H1 (cell line): Measurements from ENCODE around the gene ADK. TPM values are rescaled to one million over a fixed set of nuclear protein-coding genes. Genes with fewer than 3 reads are reported as not detected.

Experiments
- CTCF ChIA-PET: fragments of 300-600 bp; sonication (Branson Sonifier 250); formaldehyde crosslinking; loops from one replicate; lab custom pipeline; 2021; ENCODE audit not compliant: partially characterized antibody; lab: Charles Lee
- POLR2A ChIA-PET: fragments of 300-600 bp; sonication (Branson Sonifier 250); formaldehyde crosslinking; loops from one replicate; lab custom pipeline; 2021; ENCODE audit warnings: inconsistent platforms; ENCODE audit not compliant: partially characterized antibody; lab: Charles Lee
- DNase-seq, 2 experiments: peaks; one replicate each; pipeline versions ENCODE4 v3.0.0 to v3.0.0-alpha.2; 2010 to 2022; ENCODE audit warnings: low spot score in 2 of 2, low read depth in 1 of 2, mixed read lengths in 1 of 2
- FAIRE-seq: peaks from 2 replicates; lab custom pipeline; 2011; peaks lifted over from hg19 to GRCh38; lab: Jason Lieb, UNC
- H2AFZ ChIP-seq: 2 replicates; pipeline ENCODE4 v1.8.1; 2012; ENCODE audit warnings: low read length, inconsistent platforms
- H2AK5ac ChIP-seq: 2 replicates; pipeline ENCODE4 v1.6.1; 2013; ENCODE audit warnings: low read depth, low read length
- H2BK120ac ChIP-seq: replicated peaks from 2 replicates; pipeline ENCODE3; 2013; ENCODE audit warnings: low read depth, low read length, inconsistent platforms
- H2BK12ac ChIP-seq: 2 replicates; pipeline ENCODE4 v1.6.1; 2013; ENCODE audit warnings: low read depth, low read length
- H2BK15ac ChIP-seq: 2 replicates; pipeline ENCODE4 v1.6.1; 2013; ENCODE audit warnings: low read length
- H2BK20ac ChIP-seq: 2 replicates; pipeline ENCODE4 v1.6.1; 2013; ENCODE audit warnings: low read length
- H2BK5ac ChIP-seq: 2 replicates; pipeline ENCODE4 v1.6.1; 2013; ENCODE audit warnings: low read depth, low read length
- H3K14ac ChIP-seq: 2 replicates; pipeline ENCODE4 v1.6.1; 2013; ENCODE audit warnings: inconsistent platforms; ENCODE audit not compliant: insufficient read length
- H3K18ac ChIP-seq: 2 replicates; pipeline ENCODE4 v1.6.1; 2013; ENCODE audit warnings: low read length; ENCODE audit errors: extremely low read depth
- H3K23ac ChIP-seq: 2 replicates; pipeline ENCODE4 v1.6.1; 2013; ENCODE audit warnings: inconsistent platforms; ENCODE audit not compliant: insufficient read length
- H3K23me2 ChIP-seq: 2 replicates; pipeline ENCODE4 v1.6.1; 2013; ENCODE audit warnings: low read depth, low read length
- H3K27ac ChIP-seq: 2 replicates; pipeline ENCODE4 v1.6.1; 2011; ENCODE audit warnings: low read depth, low read length, inconsistent platforms
- H3K27me3 ChIP-seq, 4 experiments: replicated peaks in 1 of 4; 1 replicate in 1 of 4; 2 replicates in 3 of 4; pipeline versions ENCODE4 v1.6.1 to v1.8.1; 2011 to 2013; ENCODE audit warnings: low read length in 3 of 4, mild to moderate bottlenecking in 3 of 4, inconsistent platforms in 2 of 4, mixed read lengths in 2 of 4, moderate library complexity in 1 of 4; ENCODE audit not compliant: control insufficient read depth in 3 of 4, insufficient read depth in 3 of 4; ENCODE audit errors: extremely low read depth in 1 of 4
- H3K36me3 ChIP-seq, 4 experiments: 2 replicates each; pipeline versions ENCODE4 v1.6.1 to v1.8.1; 2011 to 2013; ENCODE audit warnings: mild to moderate bottlenecking in 4 of 4, low read length in 3 of 4, moderate library complexity in 2 of 4, control low read depth in 1 of 4, inconsistent platforms in 1 of 4; ENCODE audit not compliant: insufficient read depth in 4 of 4, control insufficient read depth in 2 of 4
- H3K4ac ChIP-seq: replicated peaks from 2 replicates; pipeline ENCODE3; 2013; ENCODE audit warnings: low read length, low read depth, mixed read lengths, inconsistent platforms; ENCODE audit not compliant: insufficient read length
- H3K4me1 ChIP-seq, 4 experiments: replicated peaks in 1 of 4; 1 replicate in 1 of 4; 2 replicates in 3 of 4; pipeline versions ENCODE4 v1.6.1 to v1.8.1; 2011 to 2013; ENCODE audit warnings: low read length in 3 of 4, inconsistent platforms in 2 of 4, mixed read lengths in 1 of 4; ENCODE audit not compliant: insufficient read depth in 4 of 4, control insufficient read depth in 3 of 4
- H3K4me2 ChIP-seq, 2 experiments: 2 replicates each; pipeline versions ENCODE4 v1.6.1 to v1.8.1; 2011 to 2013; ENCODE audit warnings: low read depth in 2 of 2, low read length in 2 of 2, control low read depth in 1 of 2, inconsistent platforms in 1 of 2, mild to moderate bottlenecking in 1 of 2; ENCODE audit not compliant: insufficient read depth in 1 of 2
- H3K4me3 ChIP-seq, 4 experiments: fragments of 200-600, 300-600 bp in 1 of 4; sonication (generic), shearing (Covaris generic), sonication (Bioruptor Twin) in 1 of 4; 2 replicates each; pipeline versions ENCODE4 v1.5.1 to v1.8.1; 2011 to 2016; ENCODE audit warnings: low read length in 4 of 4, low read depth in 3 of 4, control low read depth in 2 of 4, inconsistent platforms in 2 of 4, mild to moderate bottlenecking in 2 of 4, mixed read lengths in 1 of 4, moderate library complexity in 1 of 4; ENCODE audit not compliant: insufficient read depth in 2 of 4; ENCODE audit errors: extremely low read depth in 1 of 4
- H3K56ac ChIP-seq: replicated peaks from 2 replicates; pipeline ENCODE3; 2013; ENCODE audit warnings: low read depth, mild to moderate bottlenecking, mixed read lengths, low read length, inconsistent platforms; ENCODE audit not compliant: insufficient read length
- H3K79me1 ChIP-seq: 2 replicates; pipeline ENCODE4 v1.6.1; 2013; ENCODE audit warnings: low read depth, low read length, control low read depth
- H3K79me2 ChIP-seq, 2 experiments: 2 replicates each; pipeline versions ENCODE4 v1.6.1 to v1.8.1; 2012 to 2013; ENCODE audit warnings: low read length in 2 of 2, mild to moderate bottlenecking in 2 of 2, inconsistent platforms in 1 of 2; ENCODE audit not compliant: insufficient read depth in 2 of 2, control insufficient read depth in 1 of 2
- H3K9ac ChIP-seq, 4 experiments: replicated peaks in 1 of 4; 1 replicate in 1 of 4; 2 replicates in 3 of 4; pipeline versions ENCODE4 v1.6.1 to v1.8.1; 2011 to 2013; ENCODE audit warnings: low read depth in 3 of 4, low read length in 3 of 4, control low read depth in 2 of 4, mild to moderate bottlenecking in 2 of 4, moderate library complexity in 2 of 4, inconsistent platforms in 1 of 4; ENCODE audit errors: extremely low read depth in 1 of 4
- H3K9me3 ChIP-seq, 2 experiments: 2 replicates each; pipeline versions ENCODE4 v1.6.1 to v1.8.1; 2012 to 2013; ENCODE audit warnings: mild to moderate bottlenecking in 2 of 2, moderate library complexity in 2 of 2, control low read depth in 1 of 2, inconsistent platforms in 1 of 2, low read depth in 1 of 2, low read length in 1 of 2, mixed read lengths in 1 of 2; ENCODE audit not compliant: insufficient read depth in 2 of 2
- H4K20me1 ChIP-seq, 2 experiments: replicated peaks in 1 of 2; 2 replicates each; pipeline versions ENCODE3 to v1.8.1; 2011 to 2013; ENCODE audit warnings: inconsistent platforms in 2 of 2, low read length in 2 of 2, mild to moderate bottlenecking in 1 of 2; ENCODE audit not compliant: insufficient read depth in 2 of 2, control insufficient read depth in 1 of 2
- H4K5ac ChIP-seq: 2 replicates; pipeline ENCODE4 v1.6.1; 2013; ENCODE audit warnings: low read length, low read depth, mixed read lengths, inconsistent platforms; ENCODE audit not compliant: insufficient read length
- H4K8ac ChIP-seq: 2 replicates; pipeline ENCODE4 v1.8.0; 2013; ENCODE audit warnings: mild to moderate bottlenecking, moderate library complexity, low read length, inconsistent platforms; ENCODE audit not compliant: insufficient read depth; ENCODE audit errors: extremely low read depth
- H4K91ac ChIP-seq: replicated peaks from 2 replicates; pipeline ENCODE3; 2013; ENCODE audit warnings: low read length, mixed read lengths, inconsistent platforms; ENCODE audit not compliant: insufficient read length
- BRCA1 ChIP-seq: IDR thresholded peaks from 2 replicates; pipeline ENCODE4 v1.6.1; 2012; ENCODE audit warnings: low read depth, low read length, improper control_type of control experiment
- CBX5 ChIP-seq: fragments of 300-800, 300-1000 bp; sonication (generic); IDR thresholded peaks from 2 replicates; pipeline ENCODE4 v1.7.1; 2016; ENCODE audit warnings: antibody characterized with exemption, low read length, low read depth
- EP300 ChIP-seq, 2 experiments: IDR thresholded peaks; 1 replicate in 1 of 2; 2 replicates in 1 of 2; pipeline ENCODE4 v1.6.1; 2011 to 2012; ENCODE audit warnings: low read depth in 2 of 2, low read length in 2 of 2, mild to moderate bottlenecking in 2 of 2, borderline replicate concordance in 1 of 2, inconsistent platforms in 1 of 2, moderate library complexity in 1 of 2
- JUN ChIP-seq: IDR thresholded peaks from 2 replicates; pipeline ENCODE4 v1.6.1; 2011; ENCODE audit warnings: low read depth, mild to moderate bottlenecking, improper control_type of control experiment, low read length
- RAD21 ChIP-seq, 2 experiments: IDR thresholded peaks in 1 of 2; conservative IDR thresholded peaks in 1 of 2; 2 replicates each; pipeline ENCODE4 v1.6.1; 2011; ENCODE audit warnings: low read depth in 2 of 2, low read length in 2 of 2, improper control_type of control experiment in 1 of 2, inconsistent platforms in 1 of 2, mild to moderate bottlenecking in 1 of 2, moderate library complexity in 1 of 2
- RBBP5 ChIP-seq: IDR thresholded peaks from 2 replicates; pipeline ENCODE4 v1.7.1; 2012; ENCODE audit warnings: low read depth, mild to moderate bottlenecking, inconsistent platforms, low read length, moderate library complexity, borderline replicate concordance
- SIN3A ChIP-seq, 2 experiments: IDR thresholded peaks in 1 of 2; conservative IDR thresholded peaks in 1 of 2; 2 replicates each; pipeline ENCODE4 v1.6.1; 2011 to 2012; ENCODE audit warnings: low read length in 2 of 2, improper control_type of control experiment in 1 of 2, low read depth in 1 of 2, mild to moderate bottlenecking in 1 of 2
- ZNF274 ChIP-seq: IDR thresholded peaks from 2 replicates; pipeline ENCODE4 v1.7.0; 2012; ENCODE audit warnings: low read length, borderline replicate concordance; ENCODE audit errors: extremely low read depth
- WGBS, 2 experiments: shearing (Covaris generic) in 1 of 2; methylation state at CpG; one replicate each; pipeline versions ENCODE4 v1.1.6 to v1.1.7; 2013 to 2015; ENCODE audit warnings: low lambda C conversion rate in 2 of 2, mixed read lengths in 2 of 2, inconsistent platforms in 1 of 2, low coverage in 1 of 2, missing lambda C conversion rate in 1 of 2; ENCODE audit not compliant: insufficient replicate concordance in 2 of 2, insufficient coverage in 1 of 2, insufficient read length in 1 of 2; ENCODE audit errors: extremely low coverage in 1 of 2, missing lambda C conversion rate in 1 of 2; 5-methylcytosine and 5-hydroxymethylcytosine counted together
- polyA plus RNA-seq, 7 experiments: library from polyadenylated mRNA; depleted of rRNA in 3 of 7; stranded (reverse) in 5 of 7; unstranded in 2 of 7; fragments of >200 nt in 5 of 7; fragments of 200-250 nt in 2 of 7; gene quantifications; 1 replicate in 5 of 7; 2 replicates in 1 of 7; 4 replicates in 1 of 7; pipeline versions ENCODE4 v1.2.1 to v1.2.3, GENCODE V29; 2011 to 2013; ENCODE audit warnings: missing spikeins in 2 of 7, mixed read lengths in 2 of 7
- total RNA-seq: library from RNA; stranded (reverse); fragmentation: NEBNext Ultra II Directional; extraction: Animal tissue kit (Norgen Biotek cat#: 25700); gene quantifications from 2 replicates; pipeline ENCODE4 v1.2.1, GENCODE V29; 2021
- TF ChIP-seq, protein P1 (sequence below): IDR thresholded peaks from 2 replicates; pipeline ENCODE4 v1.6.1; 2012; ENCODE audit warnings: low read length, inconsistent platforms
- TF ChIP-seq, protein P2 (sequence below): IDR thresholded peaks from 2 replicates; pipeline ENCODE4 v1.6.1; 2012; ENCODE audit warnings: inconsistent platforms

ADK gene
- total and polyA plus RNA-seq, 2 of the 8 experiments (the other 6 are each of a cell fraction or from before 2014, with no cell fraction given): 12.3 to 42.4 TPM

DNA sequence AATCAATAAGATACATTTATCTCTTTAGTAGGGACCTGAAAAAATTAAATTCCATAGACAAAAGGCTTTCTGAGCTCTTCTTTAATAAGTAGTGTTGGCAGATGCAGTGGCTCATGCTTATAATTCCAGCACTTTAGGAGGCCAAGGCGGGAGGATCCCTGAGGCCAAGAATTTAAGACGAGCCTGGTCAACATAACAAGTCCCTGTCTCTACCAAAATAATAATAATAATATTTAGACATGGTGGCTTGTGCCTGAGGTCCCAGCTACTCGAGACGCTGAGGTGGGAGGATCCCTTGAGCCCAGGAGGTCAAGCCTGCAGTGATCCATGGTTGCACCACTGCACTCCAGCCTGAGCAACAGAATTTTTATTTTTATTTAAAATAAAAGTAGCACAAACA is 280.8 kb downstream of the ADK start:
- ChIA-PET CTCF (interaction anchor here (4.7 kb wide), 1 partner anchor 12 kb away, joined by 27 read pairs; no protein-coding TSS in a partner anchor), POLR2A (no interaction called here)
- TF ChIP-seq, protein P1, sequence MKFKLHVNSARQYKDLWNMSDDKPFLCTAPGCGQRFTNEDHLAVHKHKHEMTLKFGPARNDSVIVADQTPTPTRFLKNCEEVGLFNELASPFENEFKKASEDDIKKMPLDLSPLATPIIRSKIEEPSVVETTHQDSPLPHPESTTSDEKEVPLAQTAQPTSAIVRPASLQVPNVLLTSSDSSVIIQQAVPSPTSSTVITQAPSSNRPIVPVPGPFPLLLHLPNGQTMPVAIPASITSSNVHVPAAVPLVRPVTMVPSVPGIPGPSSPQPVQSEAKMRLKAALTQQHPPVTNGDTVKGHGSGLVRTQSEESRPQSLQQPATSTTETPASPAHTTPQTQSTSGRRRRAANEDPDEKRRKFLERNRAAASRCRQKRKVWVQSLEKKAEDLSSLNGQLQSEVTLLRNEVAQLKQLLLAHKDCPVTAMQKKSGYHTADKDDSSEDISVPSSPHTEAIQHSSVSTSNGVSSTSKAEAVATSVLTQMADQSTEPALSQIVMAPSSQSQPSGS: no peak
- TF ChIP-seq SIN3A (conservative IDR thresholded peaks at IDR 0.05 in 1 of 2, IDR thresholded peaks at IDR 0.05 in 1 of 2; ENCODE audit: low read depth in 1 of 2, low read length in 2 of 2) (no peak), CBX5 (no peak), EP300 (IDR thresholded peaks at IDR 0.05; ENCODE audit: borderline replicate concordance in 1 of 2, low read depth in 2 of 2, low read length in 2 of 2) (no peak), ZNF274 (no peak), RBBP5 (no peak), RAD21 (IDR thresholded peaks at IDR 0.05 in 1 of 2, conservative IDR thresholded peaks at IDR 0.05 in 1 of 2; ENCODE audit: low read depth in 2 of 2, low read length in 2 of 2) (no peak), JUN (no peak), BRCA1 (no peak)
- TF ChIP-seq, protein P2, sequence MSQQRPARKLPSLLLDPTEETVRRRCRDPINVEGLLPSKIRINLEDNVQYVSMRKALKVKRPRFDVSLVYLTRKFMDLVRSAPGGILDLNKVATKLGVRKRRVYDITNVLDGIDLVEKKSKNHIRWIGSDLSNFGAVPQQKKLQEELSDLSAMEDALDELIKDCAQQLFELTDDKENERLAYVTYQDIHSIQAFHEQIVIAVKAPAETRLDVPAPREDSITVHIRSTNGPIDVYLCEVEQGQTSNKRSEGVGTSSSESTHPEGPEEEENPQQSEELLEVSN: no peak
- Histone ChIP-seq H4K5ac (no peak overlapping the region), H2BK5ac (no peak overlapping the region), H3K27me3 (no peaks in the 10 kb centered on the region), H3K9me3 (no peaks in the 10 kb centered on the region), H4K20me1 (no peaks in the 10 kb centered on the region), H3K56ac (no peak overlapping the region), H4K91ac (no peak overlapping the region), H2AK5ac (no peak overlapping the region), H3K9ac (no peak overlapping the region), H3K18ac (no peak overlapping the region), H3K4me1 (no peaks in the 10 kb centered on the region), H3K4me3 (no peak overlapping the region), H3K14ac (no peak overlapping the region), H2BK12ac (no peak overlapping the region), H2AFZ (no peak overlapping the region), H3K4me2 (no peak overlapping the region), H2BK120ac (no peak overlapping the region), H3K23ac (no peak overlapping the region), H4K8ac (no peak overlapping the region), H3K79me2 (no peaks in the 10 kb centered on the region), H3K36me3 (no peaks in the 10 kb centered on the region), H2BK20ac (no peak overlapping the region), H2BK15ac (no peak overlapping the region), H3K23me2 (no peaks in the 10 kb centered on the region), H3K79me1 (no peaks in the 10 kb centered on the region), H3K27ac (no peak overlapping the region), H3K4ac (no peak overlapping the region)
- no peak for DNase-seq
- FAIRE-seq: no peak
- WGBS, 2 experiments: 100% methylated on average over 4 of the region's 4 CpGs; no CpG with 5 or more reads in 1 of the 2 experiments
